Body of pancreas (tissue), 4 donors: ENCODE results near the gene CYTH3.

Source experiments
- POLR2A ChIP-seq, 3 donors: fragments of 450-650 bp; IDR thresholded peaks; one replicate each; pipeline ENCODE4 v1.6.1; 2016; ENCODE audit warnings: antibody characterized with exemption in 3 of 3, mild to moderate bottlenecking in 2 of 3
- TF ChIP-seq, protein P1 (sequence below), 7 experiments: fragments of 450-650 bp in 4 of 7; fragments of 200-600 bp in 3 of 7; sonication (generic) in 3 of 7; IDR thresholded peaks; one replicate each; pipeline ENCODE4 v1.5.1; 2016 to 2019; ENCODE audit warnings: antibody characterized with exemption in 7 of 7

DNA sequence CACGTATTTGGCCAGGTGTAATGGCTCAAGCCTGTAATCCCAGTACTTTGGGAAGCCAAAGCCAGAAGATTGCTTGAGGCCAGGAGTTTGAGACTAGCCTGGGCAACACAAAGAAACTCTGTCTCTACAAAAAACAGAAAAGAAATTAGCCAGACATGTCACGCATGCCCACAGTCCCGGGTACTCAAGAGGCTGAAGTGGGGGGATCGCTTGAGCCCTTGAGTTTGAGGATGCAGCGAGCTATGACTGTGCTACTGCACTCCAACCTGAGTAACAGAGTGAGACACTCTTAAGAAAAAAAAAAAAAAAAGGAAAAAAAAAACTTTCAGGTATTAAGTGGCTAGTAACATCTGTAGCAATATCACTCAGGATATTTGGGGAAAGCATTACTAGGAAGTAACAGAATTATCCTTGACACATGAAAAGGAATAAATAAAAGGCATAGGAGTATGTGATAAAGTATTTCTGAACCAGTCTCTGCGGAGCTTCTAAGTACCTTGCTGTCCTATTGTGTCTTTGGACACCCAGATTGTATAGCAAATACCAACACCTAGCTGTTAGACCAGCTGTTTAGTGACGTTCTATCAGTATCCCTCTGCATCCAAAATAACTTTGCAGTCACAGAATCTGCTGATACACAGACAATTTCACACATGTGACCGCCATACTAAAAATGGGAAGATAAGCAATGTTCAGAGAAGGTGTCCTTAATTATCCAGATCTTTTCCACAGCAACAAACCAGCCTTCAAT, 74.4 kb downstream of the CYTH3 start:
- TF ChIP-seq, protein P1, sequence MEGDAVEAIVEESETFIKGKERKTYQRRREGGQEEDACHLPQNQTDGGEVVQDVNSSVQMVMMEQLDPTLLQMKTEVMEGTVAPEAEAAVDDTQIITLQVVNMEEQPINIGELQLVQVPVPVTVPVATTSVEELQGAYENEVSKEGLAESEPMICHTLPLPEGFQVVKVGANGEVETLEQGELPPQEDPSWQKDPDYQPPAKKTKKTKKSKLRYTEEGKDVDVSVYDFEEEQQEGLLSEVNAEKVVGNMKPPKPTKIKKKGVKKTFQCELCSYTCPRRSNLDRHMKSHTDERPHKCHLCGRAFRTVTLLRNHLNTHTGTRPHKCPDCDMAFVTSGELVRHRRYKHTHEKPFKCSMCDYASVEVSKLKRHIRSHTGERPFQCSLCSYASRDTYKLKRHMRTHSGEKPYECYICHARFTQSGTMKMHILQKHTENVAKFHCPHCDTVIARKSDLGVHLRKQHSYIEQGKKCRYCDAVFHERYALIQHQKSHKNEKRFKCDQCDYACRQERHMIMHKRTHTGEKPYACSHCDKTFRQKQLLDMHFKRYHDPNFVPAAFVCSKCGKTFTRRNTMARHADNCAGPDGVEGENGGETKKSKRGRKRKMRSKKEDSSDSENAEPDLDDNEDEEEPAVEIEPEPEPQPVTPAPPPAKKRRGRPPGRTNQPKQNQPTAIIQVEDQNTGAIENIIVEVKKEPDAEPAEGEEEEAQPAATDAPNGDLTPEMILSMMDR (IDR thresholded peaks at IDR 0.05) = no peak
- TF ChIP-seq POLR2A (IDR thresholded peaks at IDR 0.05) = no peak
